GM19193 (cell line): ENCODE data around the gene KLHDC8A.

ENCODE experiments used
- POLR2A ChIP-seq: IDR thresholded peaks from 4 replicates; pipeline ENCODE4 v1.6.1; 2011; ENCODE audit not compliant: insufficient read depth, insufficient read length; ENCODE audit errors: extremely low read depth

The KLHDC8A gene

GRCh38 chr1:205353191-205353590, 3.5 kb downstream of the KLHDC8A start:
- TF ChIP-seq POLR2A = no peak

DNA sequence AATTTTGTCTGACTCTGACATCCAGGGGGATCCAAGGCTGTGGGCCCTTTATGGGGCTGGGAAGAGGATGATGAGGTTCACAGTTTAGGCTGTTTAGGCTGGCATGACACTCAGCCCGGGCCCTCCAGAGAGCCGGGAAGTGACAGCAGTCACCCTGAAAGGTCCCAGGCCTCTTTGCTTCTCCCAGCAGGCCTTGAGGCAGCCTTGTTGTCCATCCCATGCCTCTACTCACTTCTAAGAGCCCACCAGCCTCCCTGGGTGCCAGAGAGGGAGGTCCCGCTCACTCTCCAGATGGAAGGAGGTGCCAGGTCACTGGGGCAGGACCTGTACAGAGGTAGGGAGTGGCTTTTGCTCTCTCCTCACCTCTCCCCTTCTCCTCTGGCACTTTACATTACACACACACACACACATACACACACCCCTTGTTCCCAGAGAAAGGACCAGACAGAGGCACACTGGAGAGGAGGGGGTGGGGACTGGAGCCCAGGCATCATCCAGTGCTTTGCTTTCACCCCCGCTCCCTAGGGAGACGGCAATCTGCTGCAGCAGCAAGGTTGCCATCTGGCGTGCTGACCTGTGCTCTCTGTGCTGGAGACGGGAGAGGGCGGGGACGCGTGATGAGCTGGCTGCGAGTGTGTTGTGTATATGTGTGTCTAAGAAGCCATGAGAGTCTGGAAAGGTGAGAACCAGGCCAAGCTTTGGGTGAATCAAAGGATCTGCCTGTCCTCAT, 4.6 kb downstream of the KLHDC8A start:
- no peak for TF ChIP-seq POLR2A

DNA sequence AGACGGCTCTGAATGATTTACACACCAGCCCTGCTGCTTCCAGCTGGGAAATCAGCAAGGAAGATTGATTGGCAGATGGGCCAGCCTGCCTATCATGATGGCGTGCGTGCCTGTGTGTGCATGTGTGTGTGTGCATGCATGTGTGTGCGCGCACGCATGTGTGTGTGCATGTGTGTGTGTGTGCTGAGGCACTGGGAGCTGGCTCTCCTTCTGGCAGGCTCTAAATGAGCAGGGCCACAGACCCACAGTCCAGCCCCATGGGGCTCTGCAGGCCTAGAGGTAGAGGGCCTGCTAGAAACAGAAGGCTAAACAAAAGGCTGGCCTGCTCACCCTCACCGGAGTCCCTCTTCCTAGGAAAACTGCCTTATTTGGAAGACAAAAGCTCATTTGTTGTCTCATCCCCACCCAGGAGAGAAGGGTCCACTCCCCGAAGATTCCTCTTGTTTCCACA, 6.0 kb downstream of the KLHDC8A start:
- no peak for TF ChIP-seq POLR2A

GRCh38 chr1:205350124-205350523, 6.6 kb downstream of the KLHDC8A start:
- TF ChIP-seq POLR2A = no peak

- no peak for TF ChIP-seq POLR2A
Observed at GRCh38 chr1:205348554-205349487, 7.9 kb downstream of the KLHDC8A start.

DNA sequence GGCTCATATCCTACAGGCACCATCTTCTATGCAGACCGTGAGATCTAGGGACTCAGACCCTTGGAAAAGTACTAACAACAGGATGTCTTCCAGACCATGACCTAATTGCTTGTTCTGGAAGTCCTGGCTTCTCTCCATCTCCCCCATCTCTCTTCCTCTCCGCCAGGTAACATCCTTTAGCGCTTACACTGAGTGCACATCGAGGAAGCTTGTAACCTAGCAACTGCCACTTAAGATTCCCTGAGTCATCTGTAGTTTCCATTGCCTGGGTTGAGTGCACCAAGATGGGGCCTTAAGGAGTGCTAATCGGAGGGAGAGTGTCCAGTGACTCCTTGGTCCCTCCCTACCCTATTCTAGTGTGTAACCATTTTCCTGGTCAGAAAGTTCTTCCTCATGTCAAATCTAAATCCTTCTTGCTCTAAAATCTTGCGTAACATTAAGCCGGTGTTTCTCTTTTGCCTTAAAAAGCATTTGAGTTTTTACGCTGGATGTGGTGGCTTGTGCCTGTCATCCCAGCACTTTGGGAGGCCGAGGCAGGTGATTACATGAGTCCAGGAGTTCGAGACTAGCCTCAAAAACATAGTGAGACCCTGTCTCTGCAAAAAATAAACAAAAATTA, 9.7 kb downstream of the KLHDC8A start:
- no peak for TF ChIP-seq POLR2A

DNA sequence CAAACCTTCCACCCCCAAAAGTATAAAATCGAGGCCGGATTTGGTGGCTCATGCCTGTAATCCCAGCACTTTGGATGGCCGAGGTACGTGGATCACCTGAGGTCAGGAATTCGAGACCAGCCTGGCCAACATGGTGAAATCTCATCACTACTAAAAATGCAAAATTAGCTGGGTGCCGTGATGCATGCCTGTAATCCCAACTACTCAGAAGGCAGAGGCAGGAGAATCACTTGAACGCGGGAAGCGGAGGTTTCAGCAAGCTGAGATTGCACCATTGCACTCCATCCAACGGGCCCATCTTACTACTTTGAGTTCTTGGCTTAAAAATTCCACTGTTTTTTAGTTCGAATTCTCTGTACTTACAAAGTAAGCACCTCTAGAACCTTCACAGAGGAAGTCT, 11.0 kb downstream of the KLHDC8A start:
- no peak for TF ChIP-seq POLR2A

DNA sequence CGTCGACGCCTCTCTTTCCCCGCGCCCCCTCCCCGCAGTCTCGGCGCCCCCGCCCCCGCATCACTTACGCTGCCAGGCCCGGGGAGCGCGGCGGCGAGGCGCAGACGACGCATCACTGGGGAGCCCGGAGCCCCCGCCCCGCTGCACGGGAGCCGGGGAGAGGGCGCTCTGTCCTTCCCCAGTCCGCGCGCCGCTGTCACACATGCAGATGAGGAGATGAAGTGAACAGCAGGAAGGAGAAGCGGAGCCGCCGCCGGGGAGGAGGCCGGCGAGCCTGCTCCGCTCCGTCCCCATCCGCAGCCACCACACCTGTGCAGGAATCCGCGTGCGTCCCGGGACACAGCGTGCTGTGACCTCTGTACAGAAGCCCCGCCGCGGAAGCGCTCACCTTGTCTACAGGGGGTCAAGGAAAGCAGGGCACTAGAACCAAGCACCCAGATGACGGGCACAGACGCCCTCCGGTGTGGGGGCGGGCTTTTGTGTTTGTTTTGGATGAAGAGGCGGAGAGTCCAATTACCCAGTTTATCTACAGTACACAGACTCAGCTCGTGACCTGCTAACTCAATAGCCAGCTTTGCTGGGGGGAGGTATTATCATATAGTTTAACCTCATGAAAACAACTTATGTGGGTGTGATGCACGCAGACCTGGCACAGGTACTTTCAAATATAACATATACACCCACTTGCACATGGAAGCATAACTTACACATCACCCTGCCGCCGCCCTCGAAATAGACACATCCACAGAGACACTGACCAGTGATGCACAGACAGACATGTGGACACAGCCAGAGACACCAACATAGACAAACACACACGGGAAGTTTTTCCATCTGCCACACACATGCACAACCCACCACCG, 12.4 kb downstream of the KLHDC8A start:
- TF ChIP-seq POLR2A = no peak

DNA sequence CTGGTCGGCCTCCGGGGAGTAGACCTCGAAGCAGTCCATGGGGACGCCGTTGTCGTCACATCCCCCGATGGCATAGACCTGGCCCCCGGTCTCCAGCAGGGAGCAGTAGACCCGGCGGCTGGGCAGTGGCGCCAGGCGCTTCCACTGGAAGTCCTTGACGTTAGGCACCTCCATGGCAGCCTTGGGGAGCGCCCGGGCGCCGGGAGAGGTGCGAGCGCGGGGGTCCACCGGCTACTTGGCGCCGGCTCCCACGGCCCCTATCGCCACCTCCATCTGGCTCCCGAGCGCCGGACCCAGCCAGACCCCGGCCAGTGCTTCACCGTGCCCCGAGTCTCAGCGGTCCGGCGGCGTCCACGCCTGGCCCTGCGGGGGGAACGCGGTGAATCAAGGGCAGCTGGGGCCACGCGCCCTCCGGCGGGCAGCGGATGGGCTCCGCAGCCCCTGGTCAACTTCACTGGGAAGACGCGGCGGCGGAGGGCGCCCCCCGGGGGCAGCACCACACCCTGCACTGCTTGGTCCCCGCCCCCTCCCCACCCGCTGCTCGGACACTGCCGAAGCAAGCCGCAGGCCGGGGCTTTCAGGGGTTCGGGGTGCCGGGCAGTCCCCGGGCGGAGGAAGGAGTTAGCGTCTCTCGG, 13.2 kb downstream of the KLHDC8A start:
- TF ChIP-seq POLR2A = no peak

- no peak for TF ChIP-seq POLR2A
Observed at GRCh38 chr1:205342986-205343385, 13.7 kb downstream of the KLHDC8A start.

- no peak for TF ChIP-seq POLR2A
Observed at GRCh38 chr1:205340676-205341075, 16.0 kb downstream of the KLHDC8A start.

DNA sequence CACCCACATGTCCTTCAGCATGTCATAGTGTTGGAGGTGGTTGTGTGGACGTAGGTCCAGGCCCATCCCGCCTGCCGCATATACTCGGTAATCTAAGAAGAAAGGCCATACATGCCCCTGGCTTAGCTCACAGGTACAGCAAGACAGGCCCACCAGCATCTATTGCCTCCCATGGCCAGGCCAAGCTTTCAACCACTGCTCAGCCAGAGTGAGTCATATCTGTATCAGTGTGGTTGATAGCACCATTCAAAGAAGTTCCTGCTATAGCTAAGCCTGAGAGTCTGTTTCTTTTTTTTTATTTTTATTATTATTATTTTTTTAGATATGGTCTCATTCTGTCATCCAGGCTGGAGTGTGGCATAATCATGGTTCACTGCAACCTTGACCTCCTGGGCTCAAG, 17.0 kb downstream of the KLHDC8A start:
- no peak for TF ChIP-seq POLR2A

DNA sequence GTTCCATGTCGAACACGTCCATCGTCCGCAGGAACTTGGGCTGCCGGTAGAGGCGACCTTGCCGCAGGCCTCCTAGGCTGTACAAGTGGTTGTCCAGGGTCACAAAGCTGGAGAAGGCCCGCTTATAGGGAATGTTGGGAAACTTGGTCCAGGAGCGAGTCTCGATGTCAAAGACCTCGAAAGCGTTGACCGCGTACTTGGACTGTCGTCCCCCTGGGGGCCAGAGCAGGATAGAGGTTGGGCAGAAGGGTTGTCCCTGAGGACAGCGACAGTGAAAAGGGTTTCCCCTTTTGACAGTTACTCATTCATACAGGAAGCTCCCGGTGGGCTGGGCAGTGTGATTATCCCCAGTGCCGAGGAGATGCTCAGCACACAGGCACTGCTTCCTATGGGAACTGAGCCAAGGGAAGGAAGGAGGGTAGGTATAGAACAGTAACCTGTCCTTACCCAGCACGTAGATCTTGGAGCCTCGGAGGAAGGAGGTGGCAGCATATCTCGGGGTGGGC, 17.5 kb downstream of the KLHDC8A start:
- TF ChIP-seq POLR2A = no peak

DNA sequence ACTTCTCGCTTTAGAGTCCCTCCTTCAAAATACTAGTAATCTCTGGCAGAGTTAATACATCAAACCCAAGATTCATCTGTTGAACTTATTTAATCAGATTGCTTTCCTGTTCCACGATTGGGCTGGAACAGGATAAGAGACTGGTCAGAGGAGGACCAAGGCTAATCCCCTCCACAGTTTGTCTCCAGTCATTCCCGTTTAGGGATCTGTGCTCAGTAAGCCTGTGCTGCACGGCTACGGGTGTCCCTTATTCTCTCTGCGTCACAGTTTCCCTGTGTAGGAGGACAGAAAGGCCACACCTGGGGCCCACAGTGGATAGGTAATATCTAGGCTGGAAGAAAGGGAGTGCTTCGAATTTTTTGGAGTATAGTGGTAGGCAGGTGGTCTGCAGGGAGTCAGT, 18.7 kb downstream of the KLHDC8A start:
- TF ChIP-seq POLR2A = no peak
